ENCODE data around the gene CLDN24.
A peak's percentile ranks its signal among the peaks of the same experiment; 100 is the strongest.

CLDN24 gene

GRCh38 chr4:183322326-183322725 is at the start of gene CLDN24:
CLDN24 (minus strand) TSS chr4:183322426; CDS start chr4:183322426, 0 bp downstream.
- DNase-seq, result no peak

- DNase-seq, result no peak
Measured at GRCh38 chr4:183370786-183371185, 48.6 kb upstream of the CLDN24 start.

- DNase-seq, result no peak
Measured at GRCh38 chr4:183369073-183369472, 46.8 kb upstream of the CLDN24 start.

GRCh38 chr4:183366206-183366835 is 44.1 kb upstream of the CLDN24 start:
- DNase-seq, result no peak

- DNase-seq, result no peak
Measured at GRCh38 chr4:183364025-183364424, 41.8 kb upstream of the CLDN24 start.

- no peak for DNase-seq
Measured at GRCh38 chr4:183362916-183363542, 40.8 kb upstream of the CLDN24 start.

- DNase-seq, result no peak
Measured at GRCh38 chr4:183362036-183362435, 39.8 kb upstream of the CLDN24 start.

- no peak for DNase-seq
Measured at GRCh38 chr4:183360161-183360919, 38.1 kb upstream of the CLDN24 start.

- no peak for DNase-seq
Measured at GRCh38 chr4:183358215-183358755, 36.1 kb upstream of the CLDN24 start.

- DNase-seq, result no peak
Measured at GRCh38 chr4:183356931-183357675, 34.9 kb upstream of the CLDN24 start.

- DNase-seq, result no peak
Measured at GRCh38 chr4:183356173-183356830, 34.1 kb upstream of the CLDN24 start.

- DNase-seq, result no peak
Measured at GRCh38 chr4:183355405-183355804, 33.2 kb upstream of the CLDN24 start.

GRCh38 chr4:183354219-183354618 is 32.0 kb upstream of the CLDN24 start:
- no peak for DNase-seq

- no peak for DNase-seq
Measured at GRCh38 chr4:183353557-183353956, 31.3 kb upstream of the CLDN24 start.

- no peak for DNase-seq
Measured at GRCh38 chr4:183352546-183352945, 30.3 kb upstream of the CLDN24 start.

GRCh38 chr4:183350317-183351071 is 28.3 kb upstream of the CLDN24 start:
- no peak for DNase-seq

- no peak for DNase-seq
Measured at GRCh38 chr4:183349673-183350072, 27.4 kb upstream of the CLDN24 start.

GRCh38 chr4:183348706-183349659 is 26.8 kb upstream of the CLDN24 start:
- peak; percentile 78 for DNase-seq

GRCh38 chr4:183348136-183348535 is 25.9 kb upstream of the CLDN24 start:
- DNase-seq, result no peak

GRCh38 chr4:183347566-183347965 is 25.3 kb upstream of the CLDN24 start:
- no peak for DNase-seq

- DNase-seq, result no peak
Measured at GRCh38 chr4:183347146-183347545, 24.9 kb upstream of the CLDN24 start.

Measured in amniotic stem cell (primary cell).